ENCODE results near the gene PRRX2. TPM values are rescaled to one million over a fixed set of nuclear protein-coding genes. Genes with fewer than 3 reads are reported as not detected.
A peak's percentile ranks its signal among the peaks of the same experiment; 100 is the strongest.

Gene PRRX2
- total and polyA plus RNA-seq, 9 donors = 0.20 to 4.0 (median 0.77) TPM

GRCh38 chr9:129724456-129725190 is 59.2 kb downstream of the PRRX2 start:
- Histone ChIP-seq H3K27ac (no peak overlapping the region), H3K27me3 (no peaks in the 10 kb centered on the region), H3K36me3 (no peaks in the 10 kb centered on the region), H3K9me3 (no peaks in the 10 kb centered on the region), H3K4me3 (no peak overlapping the region), H3K4me1 (ENCODE audit: insufficient read depth) (no peaks in the 10 kb centered on the region)
- intact Hi-C loops (cut with DNase I) = loop anchor here in 1 of 4 donors (2.0 kb wide), 1 partner anchor 72 kb away; no protein-coding TSS in a partner anchor
- TF ChIP-seq POLR2A (IDR thresholded peaks at IDR 0.05) (no peak), EP300 (IDR thresholded peaks at IDR 0.05) (no peak), CTCF (IDR thresholded peaks at IDR 0.05) (no peak)
- WGBS, 3 donors = 81 to 86% (median 83%) methylated on average over 16 of the region's 16 CpGs
- no peak for DNase-seq

- DNase-seq = no peak
- Histone ChIP-seq H3K4me1 (ENCODE audit: insufficient read depth) (no peaks in the 10 kb centered on the region), H3K27ac (no peak overlapping the region), H3K36me3 (no peaks in the 10 kb centered on the region), H3K9me3 (no peaks in the 10 kb centered on the region), H3K27me3 (no peaks in the 10 kb centered on the region), H3K4me3 (no peak overlapping the region)
- no peak for TF ChIP-seq CTCF (IDR thresholded peaks at IDR 0.05)
- no peak for TF ChIP-seq EP300 (IDR thresholded peaks at IDR 0.05)
- no peak for TF ChIP-seq POLR2A (IDR thresholded peaks at IDR 0.05)
- WGBS, 3 donors = 22 to 28% (median 28%) methylated on average over 10 of the region's 10 CpGs
- intact Hi-C loops (cut with DNase I) = loop anchor here in 1 of 4 donors (2.0 kb wide), 1 partner anchor 73 kb away; no protein-coding TSS in a partner anchor
Observed at GRCh38 chr9:129725795-129726251, 60.4 kb downstream of the PRRX2 start.

- intact Hi-C loops (cut with DNase I) = no loop called here
- Histone ChIP-seq H3K4me1 (ENCODE audit: insufficient read depth) (no peaks in the 10 kb centered on the region), H3K36me3 (no peaks in the 10 kb centered on the region), H3K4me3 (no peak overlapping the region), H3K27ac (no peak overlapping the region), H3K9me3 (no peaks in the 10 kb centered on the region), H3K27me3 (no peaks in the 10 kb centered on the region)
- DNase-seq = peak; percentile 52 to 77 (median 59)
- TF ChIP-seq CTCF (IDR thresholded peaks at IDR 0.05) (peak; percentile 40 to 71 (median 63)), POLR2A (IDR thresholded peaks at IDR 0.05) (no peak)
- WGBS, 3 donors = 11 to 13% (median 13%) methylated on average over 23 of the region's 23 CpGs
Observed at GRCh38 chr9:129726322-129727160, 61.1 kb downstream of the PRRX2 start.

GRCh38 chr9:129728744-129729143 is 63.3 kb downstream of the PRRX2 start:
- Histone ChIP-seq H3K27ac (no peak overlapping the region), H3K36me3 (no peaks in the 10 kb centered on the region), H3K27me3 (no peaks in the 10 kb centered on the region), H3K9me3 (no peaks in the 10 kb centered on the region), H3K4me1 (ENCODE audit: insufficient read depth) (no peaks in the 10 kb centered on the region), H3K4me3 (no peak overlapping the region)
- intact Hi-C loops (cut with DNase I) = no loop called here
- TF ChIP-seq CTCF (IDR thresholded peaks at IDR 0.05) = no peak
- no peak for TF ChIP-seq POLR2A (IDR thresholded peaks at IDR 0.05)
- no peak for TF ChIP-seq EP300 (IDR thresholded peaks at IDR 0.05)
- WGBS, 3 donors = 76 to 86% (median 83%) methylated on average over 7 of the region's 7 CpGs
- no peak for DNase-seq
